ENCODE measurements around the gene MDH1B. TPM values are rescaled to one million over a fixed set of nuclear protein-coding genes. Genes with fewer than 3 reads are reported as not detected.

The MDH1B gene
- total RNA-seq, 1 experiment from 2014 or later = 1.9 TPM

- Mint-ChIP-seq H3K27ac (no peak overlapping the region), H3K9me3 (no peaks in the 10 kb centered on the region), H3K27me3 (ENCODE audit: low read depth) (no peaks in the 10 kb centered on the region), H3K4me3 (no peak overlapping the region), H3K36me3 (no peaks in the 10 kb centered on the region), H3K4me1 (no peaks in the 10 kb centered on the region)
- DNase-seq (ENCODE audit: low spot score) (no peak), ATAC-seq (no peak)
- TF ChIP-seq AFF4 (CRISPR knock-in tag; IDR thresholded peaks at IDR 0.05; ENCODE audit: borderline replicate concordance) (no peak), MXD4 (CRISPR knock-in tag; IDR thresholded peaks at IDR 0.05; ENCODE audit: borderline replicate concordance) (no peak), FOXJ3 (CRISPR knock-in tag; IDR thresholded peaks at IDR 0.05; ENCODE audit: borderline replicate concordance) (no peak), ERG (CRISPR knock-in tag; IDR thresholded peaks at IDR 0.05) (no peak)
- CTCF ChIA-PET = no interaction called here
- POLR2A ChIA-PET = no interaction called here
These were observed 24.3 kb downstream of the MDH1B start for GRCh38 chr2:206740800-206741199.

- no peaks in the 10 kb centered on the region for H3K27me3 Mint-ChIP-seq (ENCODE audit: low read depth)
- POLR2A ChIA-PET = interaction anchor here (0.7 kb wide), 1 partner anchor 257 kb away, joined by 3 read pairs; no protein-coding TSS in a partner anchor
- ATAC-seq (no peak), DNase-seq (ENCODE audit: low spot score) (no peak)
- H3K36me3 Mint-ChIP-seq = no peaks in the 10 kb centered on the region
- CTCF ChIA-PET = no interaction called here
- H3K4me1 Mint-ChIP-seq = no peaks in the 10 kb centered on the region
- H3K27ac Mint-ChIP-seq = no peak overlapping the region
- no peaks in the 10 kb centered on the region for H3K9me3 Mint-ChIP-seq
- no peak overlapping the region for H3K4me3 Mint-ChIP-seq
- TF ChIP-seq GTF2I (CRISPR knock-in tag; conservative IDR thresholded peaks at IDR 0.05) (no peak), MXD4 (CRISPR knock-in tag; IDR thresholded peaks at IDR 0.05; ENCODE audit: borderline replicate concordance) (no peak), SMAD3 (CRISPR knock-in tag; IDR thresholded peaks at IDR 0.05; ENCODE audit: borderline replicate concordance) (no peak), KAT7 (CRISPR knock-in tag; IDR thresholded peaks at IDR 0.05; ENCODE audit: borderline replicate concordance) (no peak), AFF4 (CRISPR knock-in tag; IDR thresholded peaks at IDR 0.05; ENCODE audit: borderline replicate concordance) (no peak), CREM (CRISPR knock-in tag; IDR thresholded peaks at IDR 0.05) (no peak), JAZF1 (CRISPR knock-in tag; IDR thresholded peaks at IDR 0.05) (no peak), CBFB (CRISPR knock-in tag; IDR thresholded peaks at IDR 0.05; ENCODE audit: low read depth) (no peak), PRDM15 (CRISPR knock-in tag; IDR thresholded peaks at IDR 0.05) (no peak)
These were observed 25.9 kb downstream of the MDH1B start for GRCh38 chr2:206739271-206739670.
